Measurements from ENCODE around the gene PLCB3. TPM values are rescaled to one million over a fixed set of nuclear protein-coding genes. Genes with fewer than 3 reads are reported as not detected.

The PLCB3 gene
- total and polyA plus RNA-seq, 2 experiments from 2014 or later: 19.0 to 23.5 TPM

DNA sequence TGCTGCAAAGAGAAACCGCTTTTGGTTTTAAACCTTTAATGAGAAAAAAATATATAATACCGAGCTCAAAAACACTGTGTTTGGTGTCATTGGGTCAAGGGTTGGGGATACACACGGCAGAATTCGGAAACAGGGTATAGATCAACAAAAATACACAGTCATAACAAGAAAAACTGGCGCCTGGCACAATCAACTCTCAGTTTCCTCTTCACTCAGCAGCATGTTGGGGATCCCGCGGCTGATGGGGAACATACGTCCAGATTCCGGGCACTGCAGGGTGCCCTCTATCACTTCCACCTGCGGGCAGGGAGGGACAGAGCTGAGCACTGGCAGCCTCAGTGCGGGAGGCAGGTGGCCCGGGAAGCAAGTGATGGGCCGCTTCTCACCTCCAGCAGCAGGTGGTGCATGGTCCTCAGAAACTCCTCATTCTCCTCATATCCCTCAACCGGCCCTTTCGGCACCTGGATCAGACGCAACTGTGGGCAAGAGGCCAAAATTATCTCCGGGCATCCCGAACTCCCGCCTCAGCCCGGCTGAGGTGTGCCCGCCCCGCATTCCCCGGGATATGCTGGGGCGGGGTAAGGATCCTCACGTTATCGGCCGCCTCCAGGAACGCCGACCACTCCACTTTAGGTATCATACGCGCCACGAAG lies 65.5 kb downstream of the PLCB3 start:
- no peaks in the 10 kb centered on the region for H3K9me3 ChIP-seq (ENCODE audit: low read depth)
- H2AFZ ChIP-seq: no peak overlapping the region

DNA sequence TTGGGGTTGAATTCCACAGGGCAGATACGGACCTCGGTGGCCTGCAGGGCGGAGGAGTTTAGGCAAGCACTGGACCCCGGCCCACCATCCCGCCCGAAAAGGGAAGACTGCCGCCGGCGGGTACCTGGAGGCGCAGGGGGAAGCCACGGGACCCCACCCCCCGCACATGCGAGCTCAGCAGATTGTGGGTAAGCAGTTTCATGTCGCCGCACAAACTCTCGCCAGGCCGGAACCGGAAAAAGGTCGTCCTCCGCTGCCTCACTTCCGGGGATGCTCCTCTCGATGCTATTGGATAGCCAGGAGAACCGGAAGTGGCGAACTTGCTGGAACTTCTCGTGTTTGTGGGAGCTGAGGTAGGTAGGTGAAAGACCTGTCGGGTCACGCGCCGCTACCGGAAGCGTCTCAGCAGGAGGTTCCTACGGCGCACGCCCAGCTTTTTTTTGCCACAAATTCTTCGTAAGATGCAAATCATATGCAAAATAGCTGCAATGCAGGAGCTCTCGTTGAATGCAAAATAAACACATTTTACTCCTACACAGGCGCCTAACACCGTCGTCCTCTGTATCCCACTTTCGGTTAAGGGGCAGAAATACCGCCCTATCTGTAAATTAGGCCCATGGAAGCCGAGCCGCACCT lies 66.1 kb downstream of the PLCB3 start, which contains the start of gene TRMT112:
Gene TRMT112, minus strand, starts transcription at position 235 of the 636 bp plus-strand sequence. Its CDS starts 33 bp downstream, at position 202.
- Histone ChIP-seq H3K27me3 (no peaks in the 10 kb centered on the region), H3K4me1 (ENCODE audit: insufficient read depth) (peaks cover 25% of the 10 kb centered on the region), H3K36me3 (replicated peaks; ENCODE audit: insufficient read depth, low read depth) (no peaks in the 10 kb centered on the region), H3K4me2 (peak within 1 kb of the TSS; percentile 79), H3K79me2 (peaks cover 32% of the 10 kb centered on the region), H3K27ac (peak within 1 kb of the TSS; percentile 98), H3K9me3 (ENCODE audit: low read depth) (no peaks in the 10 kb centered on the region), H3K4me3 (peak within 1 kb of the TSS; percentile 76), H2AFZ (peak within 1 kb of the TSS; percentile 73), H3K9me2 (replicated peaks; ENCODE audit: insufficient read depth) (no peaks in the 10 kb centered on the region), H4K20me1 (ENCODE audit: insufficient read depth, poor library complexity, severe bottlenecking) (no peaks in the 10 kb centered on the region)
- TF ChIP-seq EZH2phosphoT487 (IDR thresholded peaks at IDR 0.05; ENCODE audit: low read depth, severe bottlenecking, unreplicated experiment) (no peak), EZH2 (IDR thresholded peaks at IDR 0.05; ENCODE audit: borderline replicate concordance) (no peak)
- TF ChIP-seq, protein P1, sequence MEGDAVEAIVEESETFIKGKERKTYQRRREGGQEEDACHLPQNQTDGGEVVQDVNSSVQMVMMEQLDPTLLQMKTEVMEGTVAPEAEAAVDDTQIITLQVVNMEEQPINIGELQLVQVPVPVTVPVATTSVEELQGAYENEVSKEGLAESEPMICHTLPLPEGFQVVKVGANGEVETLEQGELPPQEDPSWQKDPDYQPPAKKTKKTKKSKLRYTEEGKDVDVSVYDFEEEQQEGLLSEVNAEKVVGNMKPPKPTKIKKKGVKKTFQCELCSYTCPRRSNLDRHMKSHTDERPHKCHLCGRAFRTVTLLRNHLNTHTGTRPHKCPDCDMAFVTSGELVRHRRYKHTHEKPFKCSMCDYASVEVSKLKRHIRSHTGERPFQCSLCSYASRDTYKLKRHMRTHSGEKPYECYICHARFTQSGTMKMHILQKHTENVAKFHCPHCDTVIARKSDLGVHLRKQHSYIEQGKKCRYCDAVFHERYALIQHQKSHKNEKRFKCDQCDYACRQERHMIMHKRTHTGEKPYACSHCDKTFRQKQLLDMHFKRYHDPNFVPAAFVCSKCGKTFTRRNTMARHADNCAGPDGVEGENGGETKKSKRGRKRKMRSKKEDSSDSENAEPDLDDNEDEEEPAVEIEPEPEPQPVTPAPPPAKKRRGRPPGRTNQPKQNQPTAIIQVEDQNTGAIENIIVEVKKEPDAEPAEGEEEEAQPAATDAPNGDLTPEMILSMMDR (IDR thresholded peaks at IDR 0.05; ENCODE audit: poor library complexity): no peak
- peak; percentile 98 for DNase-seq (ENCODE audit: low spot score)
- WGBS (ENCODE audit: low lambda C conversion rate, missing lambda C conversion rate): under 1% methylated on average over 42 of the region's 43 CpGs

More for the DNA sequence above, 65.5 kb downstream of the PLCB3 start:
- 11% methylated on average over 32 of the region's 32 CpGs for WGBS (ENCODE audit: low lambda C conversion rate, missing lambda C conversion rate)
- Histone ChIP-seq H3K27ac (peak overlapping the region; percentile 98), H3K4me2 (peak overlapping the region; percentile 79), H3K36me3 (replicated peaks; ENCODE audit: insufficient read depth, low read depth) (no peaks in the 10 kb centered on the region), H3K4me3 (peak overlapping the region; percentile 59), H3K79me2 (peaks cover 37% of the 10 kb centered on the region), H3K27me3 (no peaks in the 10 kb centered on the region), H4K20me1 (ENCODE audit: insufficient read depth, poor library complexity, severe bottlenecking) (no peaks in the 10 kb centered on the region), H3K4me1 (ENCODE audit: insufficient read depth) (peaks cover 25% of the 10 kb centered on the region), H3K9me2 (replicated peaks; ENCODE audit: insufficient read depth) (no peaks in the 10 kb centered on the region)
- TF ChIP-seq EZH2phosphoT487 (IDR thresholded peaks at IDR 0.05; ENCODE audit: low read depth, severe bottlenecking, unreplicated experiment): no peak
- TF ChIP-seq EZH2 (IDR thresholded peaks at IDR 0.05; ENCODE audit: borderline replicate concordance): no peak
- TF ChIP-seq, protein P1 (IDR thresholded peaks at IDR 0.05; ENCODE audit: poor library complexity): peak; percentile 26
- peak; percentile 73 for DNase-seq (ENCODE audit: low spot score)

DNA sequence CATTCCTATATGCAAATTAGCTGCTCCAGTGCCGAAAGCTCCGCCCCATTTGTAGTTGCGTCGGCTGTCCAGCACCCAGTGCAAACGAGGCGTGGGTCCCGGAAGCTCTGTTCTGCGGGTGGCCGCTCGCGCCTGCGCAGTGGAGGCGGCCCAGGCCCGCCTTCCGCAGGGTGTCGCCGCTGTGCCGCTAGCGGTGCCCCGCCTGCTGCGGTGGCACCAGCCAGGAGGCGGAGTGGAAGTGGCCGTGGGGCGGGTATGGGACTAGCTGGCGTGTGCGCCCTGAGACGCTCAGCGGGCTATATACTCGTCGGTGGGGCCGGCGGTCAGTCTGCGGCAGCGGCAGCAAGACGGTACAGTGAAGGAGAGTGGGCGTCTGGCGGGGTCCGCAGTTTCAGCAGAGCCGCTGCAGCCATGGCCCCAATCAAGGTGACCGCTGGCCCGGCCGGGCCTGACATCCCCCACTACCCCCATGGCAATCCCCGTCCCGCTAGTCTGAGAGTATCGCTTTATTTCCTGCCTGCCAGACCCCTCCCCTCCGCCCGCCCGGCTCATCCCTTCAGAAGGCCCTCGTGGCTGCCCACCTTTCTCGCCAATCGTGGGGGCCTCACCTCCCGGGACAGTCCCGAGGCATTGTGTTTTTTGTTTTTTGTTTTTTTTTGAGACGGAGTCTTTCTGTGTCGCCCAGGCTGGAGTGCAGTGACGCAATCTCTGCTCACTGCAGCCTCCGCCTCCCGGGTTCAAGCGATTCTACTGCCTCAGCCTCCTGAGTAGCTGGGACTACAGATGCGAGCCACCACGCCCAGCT lies 66.8 kb downstream of the PLCB3 start, which contains the start of gene PRDX5:
Gene PRDX5, plus strand, starts transcription at position 161 of the 805 bp plus-strand sequence. Its CDS starts 95 bp downstream, at position 256.
- Histone ChIP-seq H3K36me3 (replicated peaks; ENCODE audit: insufficient read depth, low read depth) (no peaks in the 10 kb centered on the region), H3K27ac (peak within 1 kb of the TSS; percentile 98), H4K20me1 (ENCODE audit: insufficient read depth, poor library complexity, severe bottlenecking) (no peaks in the 10 kb centered on the region), H3K4me2 (peak within 1 kb of the TSS; percentile 79), H3K27me3 (no peaks in the 10 kb centered on the region), H3K9me2 (replicated peaks; ENCODE audit: insufficient read depth) (no peaks in the 10 kb centered on the region), H3K4me1 (ENCODE audit: insufficient read depth) (peaks cover 25% of the 10 kb centered on the region), H2AFZ (peak within 1 kb of the TSS; percentile 73), H3K79me2 (peaks cover 29% of the 10 kb centered on the region), H3K4me3 (peak within 1 kb of the TSS; percentile 76), H3K9me3 (ENCODE audit: low read depth) (no peaks in the 10 kb centered on the region)
- 2% methylated on average over 59 of the region's 61 CpGs for WGBS (ENCODE audit: low lambda C conversion rate, missing lambda C conversion rate)
- TF ChIP-seq, protein P1 (IDR thresholded peaks at IDR 0.05; ENCODE audit: poor library complexity): peak; percentile 34
- TF ChIP-seq EZH2phosphoT487 (IDR thresholded peaks at IDR 0.05; ENCODE audit: low read depth, severe bottlenecking, unreplicated experiment): no peak
- no peak for TF ChIP-seq EZH2 (IDR thresholded peaks at IDR 0.05; ENCODE audit: borderline replicate concordance)
- peak; percentile 98 for DNase-seq (ENCODE audit: low spot score)

Small RNAs within 50 kb of the gene (small RNA-seq; reads per million reads assigned to genes)
- not detected for gene RF00019

Other genes starting within 250 kb of the PLCB3 start
- gene FLRT1, start 215.6 kb upstream of the PLCB3 start, total RNA-seq: 0.43 and 0.84 TPM in 2 replicates
- 0.34 and 0.61 TPM in 2 replicates for gene FLRT1, start 215.6 kb upstream of the PLCB3 start, polyA plus RNA-seq
- gene MACROD1, start 85.4 kb upstream of the PLCB3 start, total RNA-seq: 12.3 and 21.2 TPM in 2 replicates
- gene MACROD1, start 85.4 kb upstream of the PLCB3 start, polyA plus RNA-seq: 29.8 and 40.0 TPM in 2 replicates
- 113 and 122 TPM in 2 replicates for gene STIP1, start 65.4 kb upstream of the PLCB3 start, total RNA-seq
- 115 and 131 TPM in 2 replicates for gene STIP1, start 65.4 kb upstream of the PLCB3 start, polyA plus RNA-seq
- 0.44 and 1.6 TPM in 2 replicates for gene FERMT3, start 44.8 kb upstream of the PLCB3 start, total RNA-seq
- 2.0 TPM in 1 of 2 replicates, not detected in the other for gene FERMT3, start 44.8 kb upstream of the PLCB3 start, polyA plus RNA-seq
- gene TRPT1, start 25.3 kb upstream of the PLCB3 start, total RNA-seq: 26.3 and 52.8 TPM in 2 replicates
- gene TRPT1, start 25.3 kb upstream of the PLCB3 start, polyA plus RNA-seq: 55.5 and 56.0 TPM in 2 replicates
- gene NUDT22, start 25.3 kb upstream of the PLCB3 start, total RNA-seq: 42.9 and 49.5 TPM in 2 replicates
- gene NUDT22, start 25.3 kb upstream of the PLCB3 start, polyA plus RNA-seq: 66.6 and 70.4 TPM in 2 replicates
- gene DNAJC4, start 21.0 kb upstream of the PLCB3 start, total RNA-seq: 12.8 and 13.4 TPM in 2 replicates
- 58.4 and 61.7 TPM in 2 replicates for gene DNAJC4, start 21.0 kb upstream of the PLCB3 start, polyA plus RNA-seq
- 29.1 and 30.5 TPM in 2 replicates for gene VEGFB, start 16.9 kb upstream of the PLCB3 start, total RNA-seq
- gene VEGFB, start 16.9 kb upstream of the PLCB3 start, polyA plus RNA-seq: 116 and 117 TPM in 2 replicates
- gene FKBP2, start 10.4 kb upstream of the PLCB3 start, total RNA-seq: 57.7 and 73.5 TPM in 2 replicates
- 349 and 421 TPM in 2 replicates for gene FKBP2, start 10.4 kb upstream of the PLCB3 start, polyA plus RNA-seq
- gene PPP1R14B, start 4.6 kb upstream of the PLCB3 start, total RNA-seq: 86.8 and 96.1 TPM in 2 replicates
- gene PPP1R14B, start 4.6 kb upstream of the PLCB3 start, polyA plus RNA-seq: 222 and 229 TPM in 2 replicates
- 52.0 and 74.3 TPM in 2 replicates for gene BAD, start 33.1 kb downstream of the PLCB3 start, total RNA-seq
- 122 and 125 TPM in 2 replicates for gene BAD, start 33.1 kb downstream of the PLCB3 start, polyA plus RNA-seq
- gene GPR137, start 34.3 kb downstream of the PLCB3 start, total RNA-seq: 17.0 and 25.2 TPM in 2 replicates
- gene GPR137, start 34.3 kb downstream of the PLCB3 start, polyA plus RNA-seq: 62.4 and 63.9 TPM in 2 replicates
- not detected in 2 replicates for gene KCNK4, start 39.8 kb downstream of the PLCB3 start, total RNA-seq
- not detected in 2 replicates for gene KCNK4, start 39.8 kb downstream of the PLCB3 start, polyA plus RNA-seq
- not detected in 2 replicates for gene CATSPERZ, start 48.8 kb downstream of the PLCB3 start, total RNA-seq
- gene CATSPERZ, start 48.8 kb downstream of the PLCB3 start, polyA plus RNA-seq: 0.46 and 0.96 TPM in 2 replicates
- gene ESRRA, start 54.0 kb downstream of the PLCB3 start, total RNA-seq: 52.1 and 62.0 TPM in 2 replicates
- 51.3 and 57.4 TPM in 2 replicates for gene ESRRA, start 54.0 kb downstream of the PLCB3 start, polyA plus RNA-seq
- 210 and 244 TPM in 2 replicates for gene TRMT112, start 66.0 kb downstream of the PLCB3 start, total RNA-seq
- 292 and 311 TPM in 2 replicates for gene TRMT112, start 66.0 kb downstream of the PLCB3 start, polyA plus RNA-seq
- gene PRDX5, start 66.6 kb downstream of the PLCB3 start, total RNA-seq: 261 and 267 TPM in 2 replicates
- gene PRDX5, start 66.6 kb downstream of the PLCB3 start, polyA plus RNA-seq: 517 and 542 TPM in 2 replicates
- gene CCDC88B, start 88.7 kb downstream of the PLCB3 start, total RNA-seq: 4.9 TPM in 2 replicates
- gene CCDC88B, start 88.7 kb downstream of the PLCB3 start, polyA plus RNA-seq: 9.1 and 10.0 TPM in 2 replicates
- gene RPS6KA4, start 107.6 kb downstream of the PLCB3 start, total RNA-seq: 31.3 and 35.9 TPM in 2 replicates
- gene RPS6KA4, start 107.6 kb downstream of the PLCB3 start, polyA plus RNA-seq: 44.0 and 44.8 TPM in 2 replicates

All from hepatocyte (in vitro differentiated cells).